Muscle of back (tissue), 11 donors: Measurements from ENCODE around the gene TC2N. TPM values are rescaled to one million over a fixed set of nuclear protein-coding genes. Genes with fewer than 3 reads are reported as not detected.
"Not testable (repeated sequence)": the region's sequence is repeated elsewhere in the genome, so short reads cannot be mapped to it uniquely, and the experiment has no call there.

Experiments used
- DNase-seq, 3 donors: peaks; one replicate each; pipeline versions ENCODE4 v3.0.0 to v3.0.0-alpha.2; 2013
- polyA plus RNA-seq, 10 donors: library from polyadenylated mRNA; unstranded; fragments of 120-200 nt; gene quantifications; one replicate each; pipeline ENCODE4 v1.2.1, GENCODE V29; 2013; ENCODE audit not compliant: insufficient read length in 10 of 10

Gene TC2N
- polyA plus RNA-seq, 10 donors: 1.5 to 12.5 (median 5.3) TPM

DNA sequence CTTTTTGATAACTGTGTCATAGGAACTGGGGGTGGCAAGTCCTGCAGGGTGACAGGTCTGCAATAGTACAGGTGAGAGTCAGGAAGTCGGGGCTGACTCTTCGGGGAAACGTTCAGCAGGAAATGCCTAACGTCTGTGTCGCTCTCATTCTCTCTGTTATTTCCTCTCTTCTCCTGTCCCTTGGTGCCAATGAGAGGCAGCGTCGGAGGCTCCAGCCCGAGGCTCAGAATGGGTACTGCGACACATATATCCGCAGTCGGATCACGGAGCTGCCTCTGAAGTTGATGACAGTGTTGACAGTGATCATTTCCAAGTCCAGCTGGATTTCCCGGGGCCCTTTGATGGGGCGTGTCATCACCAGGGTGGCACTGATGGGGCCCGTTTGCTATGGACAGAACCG is 2.7 kb upstream of the TC2N start:
- DNase-seq: no peak

DNA sequence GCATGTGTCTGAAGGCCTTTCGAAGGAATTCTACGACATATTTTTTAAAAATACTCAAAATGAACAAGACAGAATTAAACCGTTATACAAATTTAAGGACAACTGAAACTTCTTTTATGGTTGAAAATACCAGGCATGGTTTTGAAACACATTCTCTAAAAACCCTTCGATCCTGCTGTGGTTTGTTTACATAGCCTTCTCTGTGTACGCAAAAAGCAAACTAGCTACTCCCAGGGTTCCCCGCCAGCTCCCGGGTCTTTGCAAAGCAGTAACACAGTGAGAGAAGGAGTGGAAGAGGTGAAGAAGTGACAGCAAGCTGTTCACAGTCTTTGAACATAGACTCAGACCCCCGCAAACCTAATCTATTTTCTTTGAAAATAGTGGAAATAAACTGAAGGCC is 2.2 kb upstream of the TC2N start:
- DNase-seq: no peak

DNA sequence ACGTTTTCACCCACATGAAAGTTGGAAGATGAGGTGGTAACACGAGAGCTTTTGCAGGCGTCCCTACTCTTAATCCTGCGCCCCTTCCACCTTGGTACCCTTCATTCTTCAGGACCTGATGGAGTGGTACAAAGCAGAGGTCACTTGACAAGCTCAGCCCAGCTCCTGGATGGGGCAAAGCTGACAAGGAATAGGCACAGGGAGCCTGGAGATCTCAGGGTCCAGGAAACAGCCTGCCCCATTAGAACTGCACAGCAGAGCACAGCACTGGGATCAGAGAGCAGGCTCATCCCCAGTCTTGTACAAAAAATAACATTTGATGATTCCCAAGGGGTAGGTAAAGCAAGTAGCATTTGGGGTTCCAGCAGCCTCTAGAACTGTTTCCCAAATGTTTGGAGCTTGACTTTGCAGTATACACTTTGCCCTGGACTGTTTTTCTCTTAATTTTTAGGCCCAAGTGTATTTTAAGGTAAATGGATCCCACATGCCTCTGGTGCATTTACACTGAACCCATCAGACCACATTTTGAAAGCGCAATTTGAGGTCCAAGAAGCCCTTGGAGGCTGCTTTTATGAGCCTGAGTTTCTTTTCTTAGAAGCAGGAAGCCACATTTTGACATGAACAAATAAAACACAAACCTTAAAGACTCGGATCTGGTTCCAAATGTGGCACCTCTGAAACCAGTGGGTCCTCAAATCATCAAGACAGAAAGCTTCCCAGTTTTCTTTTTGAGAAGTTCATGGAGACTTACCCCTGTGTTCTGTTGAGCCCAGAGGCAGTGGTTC is 633 bp downstream of the TC2N start:
- no peak for DNase-seq

DNA sequence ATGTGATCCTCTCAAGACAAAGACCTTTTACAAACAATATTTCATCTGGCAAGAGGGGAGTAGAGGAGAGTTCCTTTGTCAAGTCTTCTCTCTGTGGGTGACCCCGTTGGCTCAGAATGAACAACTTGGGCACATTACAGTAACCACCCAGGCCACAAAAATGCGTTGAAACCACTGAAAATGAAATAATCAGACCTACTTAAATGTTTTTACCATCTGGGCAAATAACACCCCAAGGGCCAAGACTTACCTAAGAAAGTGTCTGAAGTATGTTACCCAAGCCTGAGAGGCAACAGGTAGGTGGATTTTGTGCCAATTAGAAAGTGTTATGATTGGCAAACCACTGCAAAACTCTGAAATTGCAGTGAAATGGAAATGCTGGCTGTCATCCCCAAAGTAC is 1.3 kb downstream of the TC2N start:
- DNase-seq: no peak

DNA sequence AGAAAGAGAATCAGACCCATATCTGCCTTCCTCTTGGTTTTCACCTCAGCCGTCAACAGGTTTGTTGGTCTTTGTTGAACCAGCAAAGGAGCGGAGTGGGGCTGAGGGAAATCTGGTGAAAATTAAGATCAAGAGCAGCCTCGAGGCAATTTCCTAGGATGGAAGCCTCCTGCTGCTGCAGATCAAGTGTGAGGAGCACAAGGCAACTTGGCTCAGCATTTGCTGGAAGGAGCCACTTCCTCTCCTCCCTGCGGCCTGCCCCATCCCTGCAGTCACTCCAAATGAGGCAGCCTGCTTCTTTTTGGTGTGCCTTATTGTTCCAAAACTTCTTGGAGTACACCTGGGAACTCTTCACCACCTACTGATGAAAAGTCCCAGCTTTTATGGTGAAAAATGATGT is 4.9 kb downstream of the TC2N start:
- DNase-seq: no peak

DNA sequence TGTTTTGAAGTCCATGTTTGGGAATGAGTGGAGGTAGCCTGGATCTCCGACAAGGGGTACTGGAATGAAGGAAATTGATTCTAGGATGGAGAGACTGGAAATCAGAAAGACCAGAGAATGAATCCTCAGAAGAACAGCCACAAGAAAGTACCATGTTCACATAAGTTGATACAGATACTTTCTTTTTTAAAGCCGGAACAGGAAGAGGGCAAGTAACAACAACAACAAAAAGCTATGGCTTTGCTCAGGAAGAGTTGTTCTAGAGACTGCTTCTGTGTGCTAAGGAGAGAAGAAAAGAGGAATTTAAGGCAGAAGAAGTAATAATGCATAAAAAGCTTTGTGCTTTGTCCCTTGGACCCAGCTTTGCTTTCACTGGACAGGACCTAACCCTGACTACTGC is 6.2 kb downstream of the TC2N start:
- no peak for DNase-seq

DNA sequence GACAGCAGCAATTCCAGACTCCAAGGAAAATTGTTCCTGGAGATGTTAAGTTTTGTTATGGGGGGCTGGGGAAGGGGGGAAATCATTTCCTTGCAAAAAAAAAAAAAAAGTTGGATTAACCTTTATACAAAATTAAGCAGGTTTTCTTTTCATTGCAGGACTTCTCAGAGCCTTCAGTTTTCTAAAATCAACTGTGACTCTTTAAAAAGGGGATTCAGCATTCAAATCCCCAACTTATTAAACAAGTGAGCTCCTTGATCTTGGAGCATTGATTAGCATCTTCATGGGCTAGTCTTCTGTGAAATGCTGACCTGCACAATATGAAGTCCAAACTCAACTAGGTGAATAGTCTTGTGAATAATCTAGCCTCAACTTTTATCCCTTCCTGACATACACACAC is 7.1 kb downstream of the TC2N start:
- DNase-seq: no peak

DNA sequence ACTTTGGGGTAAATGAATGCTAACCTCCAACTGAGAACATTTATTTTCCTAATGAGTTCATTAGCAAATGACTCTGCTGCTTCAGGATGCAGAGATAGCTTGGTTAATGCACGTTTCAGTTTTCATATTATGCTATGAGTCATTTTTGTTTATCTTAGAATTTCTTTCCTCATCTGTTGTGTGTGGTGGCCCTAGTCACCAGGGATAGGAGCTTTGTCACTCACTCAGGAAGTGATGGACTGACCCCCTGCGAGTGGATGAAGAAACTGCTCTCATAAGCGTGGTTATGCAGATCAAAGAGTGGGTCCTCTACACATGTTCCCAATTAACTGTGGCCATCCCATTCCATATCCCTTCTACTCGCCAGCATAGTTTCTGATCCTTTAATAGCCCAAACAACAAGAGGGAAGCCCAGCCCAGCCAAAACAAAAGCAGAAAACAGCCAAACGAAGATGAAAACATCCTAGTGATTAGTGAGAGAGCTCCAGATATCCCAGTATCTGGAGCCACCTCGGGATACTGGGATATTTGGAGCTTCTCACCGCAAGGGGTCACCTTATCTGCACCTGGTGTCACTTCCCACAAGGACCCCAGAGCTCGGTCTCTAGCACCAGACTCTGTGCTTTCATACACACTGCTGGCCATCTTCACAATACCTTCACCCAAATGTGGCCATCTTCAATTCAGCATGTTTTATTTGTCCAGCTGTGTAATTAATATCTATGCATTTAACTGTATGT is 8.6 kb downstream of the TC2N start:
- peak in 1 of 3 donors; percentile 47 for DNase-seq

DNA sequence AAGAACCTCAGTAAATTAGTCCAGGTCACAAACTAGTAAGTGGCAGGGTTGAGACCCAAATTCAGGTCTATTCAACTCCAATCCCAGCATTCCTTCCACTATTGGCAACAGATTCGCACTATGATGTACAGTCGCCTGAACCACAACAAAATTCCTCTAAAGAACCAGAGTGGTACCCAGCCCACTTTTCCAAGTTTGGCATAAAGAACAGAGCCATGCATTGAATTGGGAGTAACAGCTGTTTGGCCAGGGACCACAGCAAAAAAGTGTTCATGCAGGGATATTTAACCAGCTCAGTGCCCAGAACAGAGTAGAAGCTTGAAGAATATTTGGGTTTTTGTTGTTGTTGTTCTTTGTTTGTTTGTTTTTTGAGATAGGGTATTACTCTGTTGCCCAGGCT is 9.7 kb downstream of the TC2N start:
- DNase-seq: peak in 2 of 3 donors; percentile 33 to 60

DNA sequence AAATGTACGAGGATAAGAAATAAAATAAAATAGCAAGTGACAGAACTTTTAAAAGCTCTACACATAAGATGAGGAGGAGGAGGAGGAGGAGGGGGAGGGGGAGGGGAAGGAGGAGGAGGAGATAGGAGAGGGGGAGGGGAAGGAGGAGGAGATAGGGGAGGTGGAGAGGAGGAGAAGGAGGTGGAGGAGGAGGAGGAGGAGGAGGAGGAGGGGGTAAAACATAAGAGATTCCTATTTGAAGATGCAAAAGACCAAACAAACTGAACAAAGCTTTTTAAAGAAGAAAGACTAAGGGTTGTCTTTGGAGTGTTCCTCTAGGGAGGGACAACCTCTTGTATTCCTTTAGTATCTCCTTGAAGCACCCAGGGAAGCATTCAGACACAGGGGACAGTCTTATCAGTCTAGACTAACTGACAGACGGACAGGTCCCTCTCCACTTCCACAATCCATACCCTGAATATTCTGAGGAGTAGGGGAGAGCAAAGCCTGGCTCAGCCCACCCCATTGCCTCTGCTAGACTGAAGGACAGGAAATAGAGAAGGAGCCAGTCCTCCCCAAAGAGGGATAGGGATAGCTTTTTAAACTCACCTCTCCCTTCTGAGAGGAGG is 12.9 kb downstream of the TC2N start:
- no peak for DNase-seq

DNA sequence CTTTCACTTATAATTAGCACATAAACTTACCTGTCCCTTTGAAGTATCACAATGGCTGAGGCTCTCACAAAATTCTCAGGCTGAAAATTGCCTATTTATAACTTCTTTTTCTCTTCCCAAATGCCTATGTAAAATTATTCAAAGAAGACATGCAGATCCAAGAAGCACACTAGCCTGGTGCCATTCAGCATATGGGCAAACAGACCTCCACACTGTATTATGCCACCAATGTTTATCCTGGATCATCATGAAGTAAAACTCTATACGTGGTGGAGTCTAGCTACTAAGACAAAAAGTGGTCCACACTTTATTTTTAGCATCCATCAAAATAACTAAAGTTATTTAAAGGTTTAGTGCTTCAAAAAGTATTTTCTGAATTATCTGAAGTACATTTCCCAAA is 15.8 kb downstream of the TC2N start:
- no peak for DNase-seq

DNA sequence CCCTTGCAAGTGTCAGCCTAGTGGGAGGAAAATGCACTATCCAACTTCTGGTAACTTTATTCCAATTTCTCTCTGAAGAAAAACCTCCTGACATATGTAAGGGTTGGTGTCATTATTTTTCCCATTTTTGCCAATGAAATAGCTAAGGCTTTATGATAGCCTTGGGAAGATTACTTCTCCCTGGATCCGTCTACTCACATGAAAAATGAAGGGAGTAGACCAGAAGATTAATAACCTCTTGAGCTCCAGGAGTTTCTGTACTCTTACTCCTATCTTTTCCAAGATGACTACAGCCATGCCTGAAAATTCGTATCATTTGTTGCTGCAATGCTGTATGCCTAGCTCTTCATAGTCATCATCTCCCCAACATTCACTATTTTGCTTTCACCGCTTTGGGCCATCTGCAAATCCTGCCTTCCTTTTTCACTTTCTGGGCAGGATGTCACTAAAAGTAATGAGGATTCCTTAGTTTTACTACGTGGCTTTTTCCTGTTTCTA is 18.8 kb downstream of the TC2N start:
- DNase-seq: peak in 1 of 3 donors; percentile 39

DNA sequence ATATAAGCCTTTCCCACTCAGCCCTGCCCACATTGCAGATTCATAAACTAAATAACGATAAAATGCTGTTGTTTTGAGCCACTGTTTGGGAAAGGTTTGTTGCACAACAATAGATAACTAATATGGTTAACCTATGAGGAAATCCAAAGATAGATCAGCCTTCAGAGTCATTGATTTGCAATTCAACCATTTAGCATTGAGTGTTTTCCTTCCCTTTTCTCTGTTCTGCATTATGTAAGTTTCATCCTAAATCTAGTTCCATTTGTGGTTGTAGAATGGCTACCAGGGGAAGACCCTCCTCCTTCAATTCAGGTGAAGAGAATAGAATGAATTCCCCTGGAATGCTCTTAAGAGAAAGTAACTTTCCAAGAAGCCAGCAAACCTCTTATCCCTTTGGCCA is 19.6 kb downstream of the TC2N start:
- no peak for DNase-seq

DNA sequence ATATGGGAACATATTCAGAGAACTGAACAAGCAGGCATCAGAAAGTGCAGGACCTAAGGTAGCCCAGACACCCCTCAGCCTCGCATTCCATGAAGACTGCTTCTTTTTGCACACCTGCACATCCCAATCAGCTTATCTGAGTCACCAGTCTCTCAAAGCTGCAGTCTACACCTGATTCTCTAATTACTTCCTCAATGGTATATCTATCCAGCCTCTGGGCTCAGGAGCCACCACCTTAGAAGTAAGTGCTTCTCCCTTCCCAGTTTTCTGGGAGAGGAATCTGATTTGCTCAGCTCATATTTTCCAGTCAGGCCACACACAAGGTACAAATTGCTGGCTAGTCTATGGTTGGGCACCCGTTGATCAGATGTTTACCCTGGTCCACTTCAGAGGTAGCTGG is 21.7 kb downstream of the TC2N start:
- no peak for DNase-seq

DNA sequence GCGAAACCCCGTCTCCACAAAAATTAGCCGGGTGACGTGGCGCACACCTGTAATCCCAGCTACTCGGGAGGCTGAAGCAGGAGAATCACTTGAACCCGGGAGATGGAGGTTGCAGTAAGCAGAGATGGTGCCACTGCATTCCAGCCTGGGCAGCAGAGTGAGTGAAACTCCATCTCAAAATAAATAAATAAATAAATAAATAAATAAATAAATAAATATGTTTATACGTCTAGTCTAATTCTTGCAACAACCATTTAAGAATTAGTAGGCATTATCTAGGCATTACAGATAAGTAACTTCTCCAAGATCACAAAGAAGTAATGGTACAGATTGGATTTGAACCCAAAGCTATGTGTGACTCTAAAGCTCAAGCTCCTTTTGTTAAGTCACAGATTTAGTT is 22.3 kb downstream of the TC2N start:
- DNase-seq: not testable (repeated sequence)

DNA sequence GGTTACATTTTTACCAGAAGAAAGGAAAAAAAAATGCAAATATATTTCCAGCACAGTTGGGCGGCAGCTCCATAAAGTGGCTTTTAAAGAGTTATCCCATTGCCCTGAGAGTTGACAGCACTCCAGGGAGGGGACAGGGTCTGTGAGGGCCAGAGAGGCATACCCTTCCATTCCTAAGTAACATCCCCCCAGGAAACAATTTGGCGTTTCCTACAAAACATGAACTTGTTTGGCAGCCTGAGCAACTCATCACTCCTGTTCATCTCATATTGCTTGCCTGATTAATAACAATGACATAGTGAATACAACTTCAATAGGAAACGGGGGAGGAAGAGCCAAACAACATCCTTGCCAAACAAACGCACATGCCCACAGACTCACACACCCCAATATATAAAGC is 23.3 kb downstream of the TC2N start:
- peak in 1 of 3 donors; percentile 42 for DNase-seq

DNA sequence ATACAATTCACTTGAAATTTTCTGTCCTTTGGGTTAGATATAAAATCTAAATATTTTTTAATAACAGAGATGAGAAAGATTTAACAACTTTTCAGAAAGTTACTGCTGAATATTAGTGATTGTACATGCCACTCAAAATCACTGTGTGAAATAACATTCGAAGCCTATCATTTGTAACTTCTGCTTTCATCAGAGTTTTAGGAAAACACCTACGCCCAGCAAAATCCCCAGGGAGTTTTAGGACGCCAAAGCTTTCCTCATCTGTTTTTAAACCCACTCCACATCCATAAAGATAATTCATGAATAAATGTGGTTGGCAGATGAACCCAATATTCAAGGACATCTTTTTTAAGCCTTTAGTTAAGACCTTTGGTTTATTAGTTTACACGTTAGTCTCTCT is 23.9 kb downstream of the TC2N start:
- no peak for DNase-seq

DNA sequence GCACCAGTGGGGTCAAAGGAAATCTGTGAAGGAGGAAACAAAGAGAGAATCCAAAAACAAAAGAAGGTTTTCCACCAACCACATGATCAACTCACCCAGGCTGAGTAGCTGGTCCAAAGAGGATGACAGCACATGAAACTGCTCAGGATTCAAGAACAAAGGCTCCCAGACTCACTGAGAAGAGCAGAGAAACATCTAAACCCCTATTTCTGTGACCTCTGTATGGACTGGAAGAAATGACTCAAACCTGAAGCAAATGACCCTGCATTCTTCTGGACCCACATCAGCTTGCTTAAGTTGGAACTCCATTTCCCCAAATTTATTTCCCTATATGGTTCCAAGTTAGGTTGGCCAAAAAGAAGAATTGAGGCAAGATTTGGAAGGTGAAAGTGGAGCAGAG is 26.3 kb downstream of the TC2N start:
- DNase-seq: no peak

DNA sequence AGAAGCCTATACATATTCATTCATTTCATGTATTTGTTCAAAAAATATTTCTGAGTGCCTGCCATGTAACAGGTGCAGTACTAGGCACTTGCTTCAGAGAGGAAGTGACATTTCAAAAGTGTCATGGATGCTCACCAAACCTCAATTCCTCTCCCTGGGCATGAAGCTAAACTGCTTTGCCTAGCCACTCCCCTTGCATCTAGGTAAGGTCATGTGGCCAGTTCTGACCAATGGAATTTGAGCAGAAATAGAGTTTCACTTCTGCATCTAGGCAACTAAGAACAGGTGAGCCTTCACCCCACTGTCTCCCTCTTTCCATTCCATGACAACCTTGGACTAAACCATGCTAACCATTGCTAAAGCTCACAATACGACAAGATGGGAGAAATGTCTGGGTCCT is 27.6 kb downstream of the TC2N start:
- no peak for DNase-seq

DNA sequence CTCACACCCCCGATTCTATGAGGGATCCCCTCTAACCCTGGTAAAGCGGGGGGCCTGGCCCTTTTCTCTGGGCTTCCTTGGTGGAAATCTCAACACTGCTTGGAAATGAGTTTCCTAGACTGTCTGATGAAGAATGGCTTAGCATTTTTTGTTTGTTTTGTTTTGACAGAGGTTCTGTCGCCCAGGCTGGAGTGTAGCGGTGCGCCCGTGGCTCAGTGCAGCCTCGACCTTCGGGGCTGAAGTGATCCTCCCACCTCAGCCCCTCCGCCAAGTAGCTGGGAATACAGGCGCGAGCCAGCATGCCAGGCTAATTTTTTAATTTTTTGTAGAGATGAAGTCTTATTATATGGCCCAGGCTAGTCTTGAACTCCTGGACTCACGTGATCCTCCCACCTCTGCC is 30.3 kb downstream of the TC2N start:
- no peak for DNase-seq

DNA sequence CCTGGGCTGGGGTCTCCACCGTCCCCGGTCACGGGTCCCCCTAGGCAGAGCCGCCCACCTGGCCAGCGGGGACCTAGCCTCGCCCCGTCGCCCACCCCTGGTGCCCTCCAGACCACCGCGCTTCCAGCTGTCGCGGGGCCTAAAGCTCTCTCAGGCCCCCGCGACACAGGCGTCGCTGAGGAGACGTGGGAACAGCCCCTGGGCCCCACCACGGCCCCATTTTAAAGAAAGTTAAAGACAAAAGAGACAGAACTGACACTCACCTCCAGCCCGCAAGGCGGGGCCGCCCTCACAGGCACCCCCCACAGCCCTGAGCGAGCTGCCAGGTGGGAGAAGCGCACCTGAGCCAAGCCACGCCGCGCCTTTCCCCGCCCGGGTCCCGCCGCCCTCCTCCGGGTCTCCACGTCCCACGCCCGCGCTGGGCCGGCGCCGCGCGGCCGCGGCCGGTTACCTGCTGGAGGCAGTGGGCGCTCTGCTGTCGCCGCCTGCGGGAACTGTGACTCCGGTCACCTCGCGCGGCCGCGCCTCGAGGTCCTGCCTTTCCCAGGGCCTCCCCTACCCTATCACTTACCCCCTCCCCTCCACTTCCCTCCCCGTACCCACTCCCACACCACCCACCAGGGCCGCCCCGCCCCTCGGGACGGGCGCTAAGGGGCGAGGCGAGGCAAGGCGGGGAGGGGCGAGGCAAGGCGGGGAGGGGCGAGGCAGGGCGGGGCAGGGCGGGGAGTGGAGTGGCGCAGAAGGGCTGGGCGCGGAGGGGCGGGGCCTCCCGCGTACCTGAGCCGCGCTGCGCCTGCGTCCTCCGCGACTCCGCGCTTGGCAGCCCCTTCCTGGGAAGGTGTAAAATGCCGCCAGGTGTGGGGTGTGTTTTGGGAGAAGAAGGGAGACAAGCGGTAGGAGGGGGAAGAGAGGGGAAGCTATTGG is 31.2 kb downstream of the TC2N start:
- peak in 2 of 3 donors; percentile 27 to 44 for DNase-seq
